ENCODE results near the gene ITGAL.
A peak's percentile ranks its signal among the peaks of the same experiment; 100 is the strongest.
"Not testable (repeated sequence)": the region's sequence is repeated elsewhere in the genome, so short reads cannot be mapped to it uniquely, and the experiment has no call there.

ITGAL gene

DNA sequence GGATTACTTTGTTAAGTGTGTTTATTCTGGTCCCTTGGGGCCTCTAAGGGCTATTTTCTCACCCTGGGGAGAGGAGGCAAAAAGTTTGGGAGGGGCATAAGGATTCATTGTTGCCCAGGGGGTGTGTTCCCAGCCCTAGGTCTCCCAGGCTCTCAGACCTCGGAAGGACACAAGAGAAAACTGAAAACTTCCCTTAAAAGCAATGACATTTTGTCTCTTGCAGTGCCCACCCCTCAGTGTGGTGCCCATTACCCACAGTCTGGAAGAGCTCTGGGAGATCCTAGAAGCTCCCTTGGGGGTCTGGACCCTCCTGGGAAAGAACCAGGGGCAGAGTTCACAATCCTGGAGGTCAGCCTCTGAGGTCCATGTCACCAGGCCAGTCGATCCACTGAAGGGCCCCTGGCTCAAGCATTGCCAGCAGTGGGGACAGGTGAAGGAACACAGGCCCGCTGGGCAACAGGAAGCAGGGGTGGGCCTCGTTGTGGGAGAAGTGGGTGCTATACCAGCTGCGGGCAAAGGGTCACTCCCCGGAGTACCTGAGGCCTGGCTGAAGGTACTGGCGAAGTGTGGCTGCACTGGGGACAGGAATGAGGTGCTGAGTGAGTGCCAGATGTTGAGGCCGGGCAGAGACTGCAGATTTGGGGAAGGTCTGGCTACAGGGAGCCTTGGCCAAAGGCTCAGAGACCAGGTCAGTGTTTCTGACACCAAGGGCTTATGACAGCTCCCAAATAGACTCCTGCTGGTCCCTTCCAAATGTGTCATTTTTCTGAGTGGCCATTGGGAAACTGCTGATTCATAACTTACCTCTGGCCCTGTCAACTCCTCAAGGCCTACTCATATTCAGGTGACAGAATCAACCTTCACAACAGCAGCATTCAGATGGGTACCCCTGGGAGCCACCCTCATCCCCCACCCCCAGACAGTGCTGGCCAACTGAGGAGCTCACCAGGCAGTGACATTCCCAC lies 66.7 kb downstream of the ITGAL start:
- H3K27ac Mint-ChIP-seq: peak overlapping the region in 1 of 3 experiments; percentile 52
- H3K27me3 Mint-ChIP-seq (ENCODE audit: low read depth): no peaks in the 10 kb centered on the region
- H3K4me1 Mint-ChIP-seq: peaks cover 20% of the 10 kb centered on the region
- H3K9me3 Mint-ChIP-seq: no peaks in the 10 kb centered on the region
- TF ChIP-seq, protein P1, sequence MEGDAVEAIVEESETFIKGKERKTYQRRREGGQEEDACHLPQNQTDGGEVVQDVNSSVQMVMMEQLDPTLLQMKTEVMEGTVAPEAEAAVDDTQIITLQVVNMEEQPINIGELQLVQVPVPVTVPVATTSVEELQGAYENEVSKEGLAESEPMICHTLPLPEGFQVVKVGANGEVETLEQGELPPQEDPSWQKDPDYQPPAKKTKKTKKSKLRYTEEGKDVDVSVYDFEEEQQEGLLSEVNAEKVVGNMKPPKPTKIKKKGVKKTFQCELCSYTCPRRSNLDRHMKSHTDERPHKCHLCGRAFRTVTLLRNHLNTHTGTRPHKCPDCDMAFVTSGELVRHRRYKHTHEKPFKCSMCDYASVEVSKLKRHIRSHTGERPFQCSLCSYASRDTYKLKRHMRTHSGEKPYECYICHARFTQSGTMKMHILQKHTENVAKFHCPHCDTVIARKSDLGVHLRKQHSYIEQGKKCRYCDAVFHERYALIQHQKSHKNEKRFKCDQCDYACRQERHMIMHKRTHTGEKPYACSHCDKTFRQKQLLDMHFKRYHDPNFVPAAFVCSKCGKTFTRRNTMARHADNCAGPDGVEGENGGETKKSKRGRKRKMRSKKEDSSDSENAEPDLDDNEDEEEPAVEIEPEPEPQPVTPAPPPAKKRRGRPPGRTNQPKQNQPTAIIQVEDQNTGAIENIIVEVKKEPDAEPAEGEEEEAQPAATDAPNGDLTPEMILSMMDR (IDR thresholded peaks at IDR 0.05; ENCODE audit: unreplicated experiment in 3 of 3): no peak
- H3K36me3 Mint-ChIP-seq (ENCODE audit: low read depth): peaks cover 5% of the 10 kb centered on the region
- H3K4me3 Mint-ChIP-seq: no peak overlapping the region

DNA sequence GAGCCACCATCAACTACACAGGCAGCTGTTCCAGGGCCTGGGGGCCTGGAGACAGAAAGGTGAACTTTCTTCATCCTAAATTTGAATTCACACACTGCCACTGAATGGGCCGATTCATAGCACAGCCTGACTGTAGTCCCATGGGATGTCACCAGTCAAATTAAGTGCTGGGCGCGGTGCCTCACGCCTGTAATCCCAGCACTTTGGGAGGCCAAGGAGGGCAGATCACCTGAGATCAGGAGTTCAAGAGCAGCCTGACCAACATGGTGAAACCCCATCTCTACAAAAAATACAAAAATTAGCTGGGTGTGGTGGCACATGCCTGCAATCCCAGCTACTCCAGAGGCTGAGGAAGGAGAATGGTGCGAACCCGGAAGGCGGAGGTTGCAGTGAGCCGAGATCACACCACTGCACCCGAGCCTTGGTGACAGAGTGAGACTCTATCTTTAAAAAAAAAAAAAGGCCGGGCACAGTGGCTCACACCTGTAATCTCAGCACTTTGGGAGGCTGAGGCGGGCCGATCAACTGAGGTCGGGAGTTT lies 67.5 kb downstream of the ITGAL start:
- not testable (repeated sequence) for H3K9me3 Mint-ChIP-seq; H3K36me3 Mint-ChIP-seq (ENCODE audit: low read depth)
- peaks cover 17% of the 10 kb centered on the region for H3K4me1 Mint-ChIP-seq

DNA sequence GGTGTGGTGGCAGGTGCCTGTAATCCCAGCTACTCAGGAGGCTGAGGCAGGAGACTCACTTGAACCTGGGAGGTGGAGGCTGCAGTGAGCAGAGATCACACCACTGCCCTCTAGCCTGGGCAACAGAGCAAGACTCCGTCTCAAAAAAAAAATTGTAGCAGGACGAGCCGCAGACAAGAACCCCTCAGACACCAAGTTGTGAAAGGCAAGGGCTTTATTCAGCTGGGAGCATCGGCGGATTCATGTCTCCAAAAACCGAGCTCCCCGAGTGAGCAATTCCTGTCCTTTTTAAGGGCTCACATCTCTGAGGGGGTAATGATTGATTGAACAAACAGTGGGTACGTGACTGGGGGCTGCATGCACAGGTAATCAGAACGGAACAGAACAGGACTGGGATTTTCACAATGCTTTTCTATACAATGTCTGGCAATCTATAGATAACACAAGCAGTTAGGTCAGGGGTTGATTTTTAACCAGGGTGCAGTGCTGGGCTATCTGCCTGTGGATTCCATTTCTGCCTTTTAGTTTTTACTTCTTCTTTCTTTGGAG lies 68.4 kb downstream of the ITGAL start:
- H3K27ac Mint-ChIP-seq: not testable (repeated sequence)

More for the DNA sequence above, 67.5 kb downstream of the ITGAL start:
- H3K27me3 Mint-ChIP-seq (ENCODE audit: low read depth); H3K4me3 Mint-ChIP-seq: not testable (repeated sequence)
- peak overlapping the region in 1 of 3 experiments; percentile 52 for H3K27ac Mint-ChIP-seq

DNA sequence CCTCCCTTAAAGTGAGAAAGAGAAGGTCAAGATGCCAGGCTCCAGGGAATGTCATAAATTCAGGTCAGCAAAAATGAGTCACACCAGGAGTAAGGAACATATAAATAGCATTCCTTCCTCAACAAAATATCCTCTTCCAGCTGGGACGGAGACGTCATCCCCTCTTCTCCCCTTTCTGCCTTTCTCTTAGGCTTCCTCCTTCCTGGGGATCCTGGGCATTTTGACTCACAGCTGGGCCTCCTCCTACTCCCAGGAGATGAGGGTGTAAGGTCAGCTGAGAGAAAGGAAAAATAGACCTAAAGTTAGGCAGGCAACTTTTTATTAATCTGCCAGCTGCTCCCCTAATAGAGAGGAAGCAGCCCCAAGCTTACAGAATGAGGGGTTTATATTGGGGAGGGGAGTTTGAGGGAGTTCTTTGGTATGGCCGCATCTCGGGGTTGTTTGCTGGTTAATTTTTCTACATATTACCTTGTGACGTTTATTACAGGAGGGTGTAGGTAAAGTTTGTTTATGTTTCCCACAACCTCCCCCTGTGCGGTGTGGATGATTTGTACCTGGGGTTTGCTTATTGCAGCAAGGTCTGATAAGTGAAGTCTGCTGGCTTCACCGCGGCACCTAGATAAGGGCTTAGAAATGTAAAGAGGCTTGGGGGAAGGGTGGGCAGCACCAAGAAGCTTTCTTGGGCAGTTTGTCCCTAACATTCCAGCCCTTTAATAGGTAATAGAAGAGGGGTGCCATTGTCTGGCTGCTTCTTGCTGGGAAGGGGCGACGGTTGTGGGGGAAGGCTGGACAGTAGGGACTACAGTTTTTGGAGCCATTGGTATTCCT lies 69.2 kb downstream of the ITGAL start:
- Mint-ChIP-seq H3K4me1 (peaks cover 3% of the 10 kb centered on the region), H3K4me3 (no peak overlapping the region), H3K36me3 (ENCODE audit: low read depth) (peaks cover 5% of the 10 kb centered on the region), H3K9me3 (no peaks in the 10 kb centered on the region), H3K27me3 (ENCODE audit: low read depth) (no peaks in the 10 kb centered on the region), H3K27ac (no peak overlapping the region)
- TF ChIP-seq, protein P1 (IDR thresholded peaks at IDR 0.05; ENCODE audit: unreplicated experiment in 3 of 3): no peak

More for the DNA sequence above, 68.4 kb downstream of the ITGAL start:
- H3K4me1 Mint-ChIP-seq; H3K27me3 Mint-ChIP-seq (ENCODE audit: low read depth); H3K36me3 Mint-ChIP-seq (ENCODE audit: low read depth); H3K9me3 Mint-ChIP-seq; H3K4me3 Mint-ChIP-seq: not testable (repeated sequence)

DNA sequence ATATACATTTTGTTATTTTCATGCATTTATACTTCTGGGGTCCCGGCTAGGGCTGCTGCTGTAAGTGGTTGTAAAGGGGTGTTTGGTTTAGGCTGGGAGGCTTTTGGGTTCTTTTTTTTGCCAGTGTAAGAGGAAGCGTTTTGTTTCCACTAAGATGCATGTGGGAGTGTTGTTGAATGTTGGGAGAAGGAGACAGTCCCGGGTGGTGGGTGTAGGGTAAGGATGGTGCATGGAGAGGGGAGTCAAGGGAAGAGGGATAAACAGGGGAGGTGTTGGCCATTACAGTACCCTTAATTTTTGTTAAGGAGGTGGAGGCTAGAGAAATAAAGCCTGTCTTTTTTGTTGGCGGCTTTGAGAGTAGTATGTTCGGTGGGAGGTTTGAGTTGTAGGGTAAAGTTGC lies 70.5 kb downstream of the ITGAL start:
- TF ChIP-seq, protein P1 (IDR thresholded peaks at IDR 0.05; ENCODE audit: unreplicated experiment in 3 of 3): no peak
- Mint-ChIP-seq H3K4me3 (no peak overlapping the region), H3K9me3 (no peaks in the 10 kb centered on the region), H3K27ac (no peak overlapping the region), H3K36me3 (ENCODE audit: low read depth) (no peaks in the 10 kb centered on the region), H3K4me1 (no peaks in the 10 kb centered on the region), H3K27me3 (ENCODE audit: low read depth) (peaks cover 2% of the 10 kb centered on the region)

DNA sequence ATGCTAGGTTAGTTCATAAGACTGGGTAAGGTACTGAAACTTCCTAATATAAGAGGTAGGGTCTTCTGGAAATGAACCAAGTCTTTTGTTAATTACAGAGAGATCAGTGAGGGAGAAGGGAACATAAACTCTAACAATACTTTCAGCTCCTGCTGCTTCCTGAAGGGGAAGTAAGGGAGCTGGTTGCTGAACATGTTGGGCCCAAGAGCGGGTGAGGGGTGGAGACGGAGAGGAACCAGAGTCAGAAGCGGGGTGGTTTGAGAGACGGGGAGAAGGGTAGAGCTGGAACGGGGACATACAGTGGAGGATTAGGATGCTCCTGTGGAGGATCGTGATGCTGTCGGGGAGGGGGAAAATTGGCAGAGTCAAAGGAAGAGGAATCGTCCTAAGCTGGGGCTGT lies 73.6 kb downstream of the ITGAL start:
- Mint-ChIP-seq H3K27me3 (ENCODE audit: low read depth) (peaks cover 3% of the 10 kb centered on the region), H3K27ac (peak overlapping the region in 1 of 3 experiments; percentile 45)
- TF ChIP-seq, protein P1 (IDR thresholded peaks at IDR 0.05; ENCODE audit: unreplicated experiment in 3 of 3): no peak

More for the DNA sequence above, 73.6 kb downstream of the ITGAL start:
- Mint-ChIP-seq H3K36me3 (ENCODE audit: low read depth) (peaks cover 6% of the 10 kb centered on the region), H3K4me1 (no peaks in the 10 kb centered on the region), H3K4me3 (no peak overlapping the region), H3K9me3 (no peaks in the 10 kb centered on the region)

All from nephron (organoid).